MCF 10A (cell line): ENCODE measurements around the gene ABLIM2. TPM values are rescaled to one million over a fixed set of nuclear protein-coding genes. Genes with fewer than 3 reads are reported as not detected.

Experiments
- BruUV-seq: library from RNA; stranded (reverse); fragments of 400-500 nt; replicated peaks from 2 replicates; lab custom pipeline; 2021; lab: Mats Ljungman, UMichigan
- CTCF ChIA-PET: fragments of 300-600 bp; sonication (Branson Sonifier 250); formaldehyde crosslinking; extraction: SDS; loops from one replicate; lab custom pipeline; 2021; ENCODE audit warnings: antibody characterized with exemption, inconsistent platforms; lab: Yijun Ruan, JAX
- POLR2A ChIA-PET: fragments of 300-600, 350-650 bp; sonication (Branson Sonifier 250); formaldehyde crosslinking; extraction: SDS; loops from one replicate; lab custom pipeline; 2020; ENCODE audit warnings: antibody characterized with exemption, inconsistent platforms; lab: Yijun Ruan, JAX
- DNase-seq: peaks from one replicate; pipeline ENCODE4 v3.0.0-alpha.2; 2018; ENCODE audit not compliant: unreplicated experiment
- H3K27ac Mint-ChIP-seq: one replicate; pipeline ENCODE4 v1.8.0; 2022; ENCODE audit warnings: mild to moderate bottlenecking, low read depth, mixed read lengths; ENCODE audit not compliant: unreplicated experiment
- H3K27me3 Mint-ChIP-seq: one replicate; pipeline ENCODE4 v1.8.0; 2022; ENCODE audit warnings: mixed read lengths; ENCODE audit not compliant: insufficient read depth, unreplicated experiment
- H3K36me3 Mint-ChIP-seq: one replicate; pipeline ENCODE4 v1.8.0; 2022; ENCODE audit warnings: mild to moderate bottlenecking, moderate library complexity, mixed read lengths; ENCODE audit not compliant: insufficient read depth, unreplicated experiment
- H3K4me1 Mint-ChIP-seq: one replicate; pipeline ENCODE4 v1.8.0; 2022; ENCODE audit warnings: mixed read lengths; ENCODE audit not compliant: insufficient read depth, unreplicated experiment
- H3K4me3 Mint-ChIP-seq: one replicate; pipeline ENCODE4 v1.8.0; 2022; ENCODE audit warnings: mild to moderate bottlenecking, moderate library complexity, mixed read lengths; ENCODE audit not compliant: unreplicated experiment
- H3K9me3 Mint-ChIP-seq: one replicate; pipeline ENCODE4 v1.8.0; 2022; ENCODE audit warnings: mixed read lengths; ENCODE audit not compliant: unreplicated experiment
- intact Hi-C: fragments of 100-400 bp; cut with micrococcal nuclease; formaldehyde crosslinking; loops from 2 replicates; pipeline ENCODE4 v1.14.1; 2022
- total RNA-seq: library from RNA; stranded (reverse); gene quantifications from 2 replicates; pipeline ENCODE4 v1.2.3, GENCODE V29; 2022
- TF ChIP-seq, protein P1 (sequence below): fragments of 200-600 bp; IDR thresholded peaks from one replicate; pipeline ENCODE4 v1.8.0; 2022; ENCODE audit warnings: antibody characterized with exemption, mild to moderate bottlenecking; ENCODE audit not compliant: unreplicated experiment

Gene ABLIM2
- total RNA-seq, 1 experiment from 2014 or later = 5.3 TPM

DNA sequence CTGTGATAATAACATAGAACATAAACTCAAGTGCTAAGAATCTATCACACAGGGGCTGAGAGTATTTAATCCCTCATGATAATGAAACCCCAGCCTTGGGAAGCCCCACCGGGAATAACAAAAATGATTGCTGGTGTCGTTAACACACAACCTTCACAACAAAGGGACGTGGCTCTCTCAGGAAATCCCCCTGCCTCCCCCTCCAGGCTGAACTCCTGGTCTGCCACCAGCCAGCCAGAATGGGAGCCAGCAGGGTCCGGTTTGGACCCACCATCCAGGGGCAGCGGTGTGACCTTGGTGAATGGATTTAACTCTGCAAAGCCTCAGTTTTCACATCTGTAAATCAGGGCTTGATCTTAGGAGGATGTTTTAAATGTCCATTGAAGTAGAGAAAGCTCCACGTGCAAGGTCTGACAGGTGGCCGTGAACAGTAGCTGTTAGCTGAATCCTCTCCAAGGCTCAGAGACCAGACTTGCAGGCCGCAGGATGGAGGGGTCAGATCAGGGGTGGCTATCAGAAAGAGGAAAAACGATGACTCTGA is 46.5 kb downstream of the ABLIM2 start:
- no TSS peak for BruUV-seq
- no peak for DNase-seq
- POLR2A ChIA-PET = no interaction called here
- H3K4me3 Mint-ChIP-seq = no peak overlapping the region
- H3K27ac Mint-ChIP-seq = no peak overlapping the region
- H3K9me3 Mint-ChIP-seq = no peaks in the 10 kb centered on the region
- peaks cover 6% of the 10 kb centered on the region for H3K36me3 Mint-ChIP-seq
- intact Hi-C loops = no loop called here
- H3K4me1 Mint-ChIP-seq = peaks cover 10% of the 10 kb centered on the region
- TF ChIP-seq, protein P1, sequence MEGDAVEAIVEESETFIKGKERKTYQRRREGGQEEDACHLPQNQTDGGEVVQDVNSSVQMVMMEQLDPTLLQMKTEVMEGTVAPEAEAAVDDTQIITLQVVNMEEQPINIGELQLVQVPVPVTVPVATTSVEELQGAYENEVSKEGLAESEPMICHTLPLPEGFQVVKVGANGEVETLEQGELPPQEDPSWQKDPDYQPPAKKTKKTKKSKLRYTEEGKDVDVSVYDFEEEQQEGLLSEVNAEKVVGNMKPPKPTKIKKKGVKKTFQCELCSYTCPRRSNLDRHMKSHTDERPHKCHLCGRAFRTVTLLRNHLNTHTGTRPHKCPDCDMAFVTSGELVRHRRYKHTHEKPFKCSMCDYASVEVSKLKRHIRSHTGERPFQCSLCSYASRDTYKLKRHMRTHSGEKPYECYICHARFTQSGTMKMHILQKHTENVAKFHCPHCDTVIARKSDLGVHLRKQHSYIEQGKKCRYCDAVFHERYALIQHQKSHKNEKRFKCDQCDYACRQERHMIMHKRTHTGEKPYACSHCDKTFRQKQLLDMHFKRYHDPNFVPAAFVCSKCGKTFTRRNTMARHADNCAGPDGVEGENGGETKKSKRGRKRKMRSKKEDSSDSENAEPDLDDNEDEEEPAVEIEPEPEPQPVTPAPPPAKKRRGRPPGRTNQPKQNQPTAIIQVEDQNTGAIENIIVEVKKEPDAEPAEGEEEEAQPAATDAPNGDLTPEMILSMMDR = no peak
- peaks cover 11% of the 10 kb centered on the region for H3K27me3 Mint-ChIP-seq
- CTCF ChIA-PET = no interaction called here

DNA sequence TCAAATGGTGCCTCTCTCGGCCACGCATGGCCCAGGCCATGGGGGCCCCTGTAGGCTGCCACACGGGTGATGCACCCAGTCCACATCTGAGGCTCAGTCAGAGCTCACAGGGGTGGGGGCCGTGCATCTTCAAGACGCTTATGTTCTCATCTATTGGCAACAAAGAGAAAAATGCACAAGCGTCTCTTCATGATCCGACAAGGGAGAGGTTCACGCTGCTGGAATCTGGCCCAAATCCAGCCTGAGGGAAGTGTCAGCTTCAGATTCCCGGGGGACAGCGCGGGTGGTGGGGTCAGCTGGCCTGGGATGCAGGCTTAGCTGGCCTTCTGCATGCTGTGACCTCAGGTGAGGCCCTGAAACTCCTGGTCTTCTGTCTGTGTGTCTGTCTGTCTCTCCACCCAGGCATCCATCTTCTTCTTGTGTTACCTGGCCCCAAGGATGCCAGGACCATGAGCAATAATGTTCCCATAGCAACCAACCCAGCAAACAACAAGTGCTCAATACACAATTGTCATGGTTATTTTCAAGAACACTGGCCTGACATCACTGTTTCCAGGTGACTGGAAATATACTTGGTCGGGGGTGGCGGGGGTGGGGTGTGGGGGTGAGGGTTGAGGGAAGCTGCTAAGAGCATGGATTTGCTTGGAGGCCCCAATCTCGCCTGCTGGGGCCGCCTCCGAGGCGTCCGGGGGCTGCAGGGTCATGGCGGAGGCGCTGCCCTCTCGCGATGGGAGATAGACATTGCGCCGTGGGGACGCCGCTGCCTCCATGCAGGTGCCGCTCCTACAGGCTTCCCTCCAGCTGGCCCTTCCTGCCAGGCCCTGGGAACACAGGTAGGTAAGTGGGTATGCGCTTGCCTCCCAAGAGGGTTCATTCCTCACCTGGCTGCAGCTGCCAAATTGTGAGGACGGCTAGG is 48.3 kb downstream of the ABLIM2 start:
- H3K27me3 Mint-ChIP-seq = peaks cover 3% of the 10 kb centered on the region
- ChIA-PET POLR2A (no interaction called here), CTCF (interaction anchor here (0.5 to 0.6 kb wide), 2 partner anchors 32 to 49 kb away, joined by 3 to 4 read pairs; no protein-coding TSS in a partner anchor)
- TF ChIP-seq, protein P1 = no peak
- peaks cover 8% of the 10 kb centered on the region for H3K4me1 Mint-ChIP-seq
- BruUV-seq = no TSS peak
- no peak overlapping the region for H3K4me3 Mint-ChIP-seq
- no peaks in the 10 kb centered on the region for H3K36me3 Mint-ChIP-seq
- DNase-seq = peak; percentile 34
- no peak overlapping the region for H3K27ac Mint-ChIP-seq
- no peaks in the 10 kb centered on the region for H3K9me3 Mint-ChIP-seq
- intact Hi-C loops = no loop called here

DNA sequence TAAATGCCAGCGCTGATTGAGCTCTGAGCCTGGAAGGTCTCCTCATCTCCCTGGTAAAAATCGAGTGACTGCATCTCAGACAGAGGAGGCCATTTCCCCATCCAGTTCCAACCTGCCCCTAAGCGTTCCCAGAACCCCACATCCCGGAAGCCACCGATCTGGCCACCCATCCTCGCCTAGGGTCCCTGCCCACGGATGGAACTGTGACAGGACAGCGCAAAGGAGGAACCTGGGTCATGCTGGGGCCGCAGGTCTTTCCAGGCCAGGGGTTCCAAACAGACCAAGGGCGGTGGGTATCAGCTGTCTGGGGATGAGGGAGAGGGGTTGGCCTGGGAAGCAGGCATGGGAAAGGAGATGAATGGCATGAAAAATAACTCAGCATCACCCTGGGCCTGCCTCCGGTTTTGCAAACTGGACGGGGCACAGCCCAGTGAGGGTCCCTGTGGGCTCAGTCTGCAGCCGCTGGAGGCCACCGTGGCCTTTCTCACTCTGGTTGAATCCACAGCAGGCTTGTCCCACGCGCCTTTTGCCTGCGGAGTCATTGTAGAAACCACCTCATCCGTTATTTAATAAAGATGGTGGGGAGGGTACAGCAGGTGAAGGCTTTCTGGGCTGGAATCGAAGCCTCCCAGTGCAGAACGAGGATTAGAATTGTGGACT is 49.1 kb downstream of the ABLIM2 start:
- Mint-ChIP-seq H3K4me3 (no peak overlapping the region), H3K4me1 (peaks cover 5% of the 10 kb centered on the region), H3K36me3 (no peaks in the 10 kb centered on the region), H3K27ac (no peak overlapping the region), H3K9me3 (no peaks in the 10 kb centered on the region), H3K27me3 (peaks cover 11% of the 10 kb centered on the region)
- intact Hi-C loops = no loop called here
- BruUV-seq = no TSS peak
- ChIA-PET POLR2A (no interaction called here), CTCF (no interaction called here)
- no peak for DNase-seq
- TF ChIP-seq, protein P1 = no peak

DNA sequence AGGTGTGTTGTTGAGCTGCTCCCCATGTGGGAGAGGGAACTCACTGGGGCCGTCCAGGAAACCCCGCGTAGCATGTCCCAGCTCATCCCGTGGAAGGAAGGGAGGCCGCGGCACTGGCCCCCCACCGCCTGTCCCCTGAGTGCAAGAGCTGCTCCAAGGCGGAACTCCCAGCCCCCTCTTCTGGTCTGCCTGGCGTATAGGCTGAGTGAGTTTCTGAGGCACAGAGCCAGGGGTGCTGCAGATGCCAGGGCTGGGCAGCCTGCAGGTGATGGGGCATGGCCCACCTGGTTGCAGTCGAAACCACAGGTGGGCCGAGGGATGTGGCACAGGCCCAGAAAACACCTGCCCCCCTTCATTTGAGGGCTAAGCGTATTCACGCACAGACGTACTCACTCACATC is 49.6 kb downstream of the ABLIM2 start:
- intact Hi-C loops = no loop called here
- Mint-ChIP-seq H3K9me3 (no peaks in the 10 kb centered on the region), H3K4me3 (no peak overlapping the region), H3K36me3 (no peaks in the 10 kb centered on the region), H3K27ac (no peak overlapping the region), H3K4me1 (peaks cover 5% of the 10 kb centered on the region), H3K27me3 (peaks cover 12% of the 10 kb centered on the region)
- BruUV-seq = no TSS peak
- POLR2A ChIA-PET = no interaction called here
- CTCF ChIA-PET = no interaction called here
- DNase-seq = no peak
- TF ChIP-seq, protein P1 = no peak
